ENCODE measurements around the gene NUDT1.

DNA sequence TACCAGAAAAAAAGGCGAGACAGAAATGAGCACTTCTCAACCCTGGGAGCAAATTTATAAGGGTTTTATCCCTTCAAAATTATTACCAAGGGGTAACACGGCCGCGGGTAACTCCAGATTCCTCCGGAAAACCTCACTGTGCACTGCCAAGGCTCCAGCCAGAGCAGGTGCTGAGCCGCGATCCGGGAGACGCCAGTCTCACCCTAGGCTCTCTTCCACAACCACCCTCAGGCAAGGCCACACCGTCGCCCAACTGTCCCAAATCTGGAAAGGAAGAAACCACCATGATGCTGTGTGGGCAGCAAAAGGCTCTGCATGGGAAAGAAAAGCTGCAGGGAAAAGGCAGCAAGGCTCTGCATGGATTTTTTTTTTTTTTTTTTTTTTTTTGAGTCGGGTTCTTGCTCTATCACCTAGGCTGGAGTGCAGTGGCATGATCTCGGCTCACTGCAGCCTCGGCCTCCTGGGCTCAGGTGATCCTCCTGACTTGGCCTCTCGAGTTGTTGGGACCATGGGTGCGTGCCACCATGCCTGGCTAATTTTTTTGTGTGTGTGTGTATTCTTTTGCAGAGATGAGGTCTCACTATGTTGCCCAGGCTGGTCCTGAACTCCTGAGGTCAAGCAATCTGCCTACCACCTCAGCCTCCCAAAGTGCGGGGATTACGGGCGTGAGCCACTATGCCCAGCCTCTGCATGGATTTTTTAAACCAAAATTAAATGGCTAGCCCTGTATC, 48.3 kb upstream of the NUDT1 start:
- TF ChIP-seq, protein P1, sequence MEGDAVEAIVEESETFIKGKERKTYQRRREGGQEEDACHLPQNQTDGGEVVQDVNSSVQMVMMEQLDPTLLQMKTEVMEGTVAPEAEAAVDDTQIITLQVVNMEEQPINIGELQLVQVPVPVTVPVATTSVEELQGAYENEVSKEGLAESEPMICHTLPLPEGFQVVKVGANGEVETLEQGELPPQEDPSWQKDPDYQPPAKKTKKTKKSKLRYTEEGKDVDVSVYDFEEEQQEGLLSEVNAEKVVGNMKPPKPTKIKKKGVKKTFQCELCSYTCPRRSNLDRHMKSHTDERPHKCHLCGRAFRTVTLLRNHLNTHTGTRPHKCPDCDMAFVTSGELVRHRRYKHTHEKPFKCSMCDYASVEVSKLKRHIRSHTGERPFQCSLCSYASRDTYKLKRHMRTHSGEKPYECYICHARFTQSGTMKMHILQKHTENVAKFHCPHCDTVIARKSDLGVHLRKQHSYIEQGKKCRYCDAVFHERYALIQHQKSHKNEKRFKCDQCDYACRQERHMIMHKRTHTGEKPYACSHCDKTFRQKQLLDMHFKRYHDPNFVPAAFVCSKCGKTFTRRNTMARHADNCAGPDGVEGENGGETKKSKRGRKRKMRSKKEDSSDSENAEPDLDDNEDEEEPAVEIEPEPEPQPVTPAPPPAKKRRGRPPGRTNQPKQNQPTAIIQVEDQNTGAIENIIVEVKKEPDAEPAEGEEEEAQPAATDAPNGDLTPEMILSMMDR (IDR thresholded peaks at IDR 0.05) = no peak
- TF ChIP-seq, protein P2, sequence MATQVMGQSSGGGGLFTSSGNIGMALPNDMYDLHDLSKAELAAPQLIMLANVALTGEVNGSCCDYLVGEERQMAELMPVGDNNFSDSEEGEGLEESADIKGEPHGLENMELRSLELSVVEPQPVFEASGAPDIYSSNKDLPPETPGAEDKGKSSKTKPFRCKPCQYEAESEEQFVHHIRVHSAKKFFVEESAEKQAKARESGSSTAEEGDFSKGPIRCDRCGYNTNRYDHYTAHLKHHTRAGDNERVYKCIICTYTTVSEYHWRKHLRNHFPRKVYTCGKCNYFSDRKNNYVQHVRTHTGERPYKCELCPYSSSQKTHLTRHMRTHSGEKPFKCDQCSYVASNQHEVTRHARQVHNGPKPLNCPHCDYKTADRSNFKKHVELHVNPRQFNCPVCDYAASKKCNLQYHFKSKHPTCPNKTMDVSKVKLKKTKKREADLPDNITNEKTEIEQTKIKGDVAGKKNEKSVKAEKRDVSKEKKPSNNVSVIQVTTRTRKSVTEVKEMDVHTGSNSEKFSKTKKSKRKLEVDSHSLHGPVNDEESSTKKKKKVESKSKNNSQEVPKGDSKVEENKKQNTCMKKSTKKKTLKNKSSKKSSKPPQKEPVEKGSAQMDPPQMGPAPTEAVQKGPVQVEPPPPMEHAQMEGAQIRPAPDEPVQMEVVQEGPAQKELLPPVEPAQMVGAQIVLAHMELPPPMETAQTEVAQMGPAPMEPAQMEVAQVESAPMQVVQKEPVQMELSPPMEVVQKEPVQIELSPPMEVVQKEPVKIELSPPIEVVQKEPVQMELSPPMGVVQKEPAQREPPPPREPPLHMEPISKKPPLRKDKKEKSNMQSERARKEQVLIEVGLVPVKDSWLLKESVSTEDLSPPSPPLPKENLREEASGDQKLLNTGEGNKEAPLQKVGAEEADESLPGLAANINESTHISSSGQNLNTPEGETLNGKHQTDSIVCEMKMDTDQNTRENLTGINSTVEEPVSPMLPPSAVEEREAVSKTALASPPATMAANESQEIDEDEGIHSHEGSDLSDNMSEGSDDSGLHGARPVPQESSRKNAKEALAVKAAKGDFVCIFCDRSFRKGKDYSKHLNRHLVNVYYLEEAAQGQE (IDR thresholded peaks at IDR 0.05; ENCODE audit: insufficient read depth in 1 of 2, low read depth in 2 of 2, low read length in 1 of 2) = no peak
- TF ChIP-seq POLR2AphosphoS5 (IDR thresholded peaks at IDR 0.05; ENCODE audit: low read depth, low read length) = no peak
- no peak for TF ChIP-seq SIN3A (IDR thresholded peaks at IDR 0.05; ENCODE audit: borderline replicate concordance, insufficient read depth, low read depth, low read length)
